ENCODE measurements around the gene RACK1.

GRCh38 chr5:181233088-181233800 is 10.5 kb downstream of the RACK1 start:
- TF ChIP-seq PBX3 (IDR thresholded peaks at IDR 0.05), result no peak
- TF ChIP-seq USF2 (IDR thresholded peaks at IDR 0.05), result no peak
- no peak for TF ChIP-seq E2F6 (IDR thresholded peaks at IDR 0.05; ENCODE audit: borderline replicate concordance, low read depth)

Measured in A549 (cell line).